ENCODE data around the gene KANSL1. TPM values are rescaled to one million over a fixed set of nuclear protein-coding genes. Genes with fewer than 3 reads are reported as not detected.

The KANSL1 gene
- total RNA-seq, 1 donor from 2014 or later: 136 TPM

DNA sequence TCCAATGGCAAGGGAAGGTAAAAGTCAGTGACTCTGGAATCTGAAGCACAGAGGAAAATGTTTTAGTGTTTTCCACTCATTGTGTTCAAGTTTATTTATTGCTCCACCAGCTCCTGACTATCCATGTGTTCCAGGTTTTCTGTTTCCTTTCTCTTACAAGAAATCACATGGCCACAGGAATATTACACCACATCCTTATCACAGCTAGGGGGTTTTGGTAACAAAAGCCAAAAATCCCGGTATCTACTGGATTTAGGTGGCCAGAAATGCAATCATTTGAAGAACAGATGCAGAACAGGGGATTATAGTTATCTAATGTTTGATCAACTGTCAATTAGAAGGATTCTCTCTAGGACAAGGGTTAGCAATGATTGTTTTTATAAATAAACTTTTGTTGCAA, 146.3 kb downstream of the KANSL1 start:
- TF ChIP-seq, protein P1, sequence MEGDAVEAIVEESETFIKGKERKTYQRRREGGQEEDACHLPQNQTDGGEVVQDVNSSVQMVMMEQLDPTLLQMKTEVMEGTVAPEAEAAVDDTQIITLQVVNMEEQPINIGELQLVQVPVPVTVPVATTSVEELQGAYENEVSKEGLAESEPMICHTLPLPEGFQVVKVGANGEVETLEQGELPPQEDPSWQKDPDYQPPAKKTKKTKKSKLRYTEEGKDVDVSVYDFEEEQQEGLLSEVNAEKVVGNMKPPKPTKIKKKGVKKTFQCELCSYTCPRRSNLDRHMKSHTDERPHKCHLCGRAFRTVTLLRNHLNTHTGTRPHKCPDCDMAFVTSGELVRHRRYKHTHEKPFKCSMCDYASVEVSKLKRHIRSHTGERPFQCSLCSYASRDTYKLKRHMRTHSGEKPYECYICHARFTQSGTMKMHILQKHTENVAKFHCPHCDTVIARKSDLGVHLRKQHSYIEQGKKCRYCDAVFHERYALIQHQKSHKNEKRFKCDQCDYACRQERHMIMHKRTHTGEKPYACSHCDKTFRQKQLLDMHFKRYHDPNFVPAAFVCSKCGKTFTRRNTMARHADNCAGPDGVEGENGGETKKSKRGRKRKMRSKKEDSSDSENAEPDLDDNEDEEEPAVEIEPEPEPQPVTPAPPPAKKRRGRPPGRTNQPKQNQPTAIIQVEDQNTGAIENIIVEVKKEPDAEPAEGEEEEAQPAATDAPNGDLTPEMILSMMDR (IDR thresholded peaks at IDR 0.05): no peak
- TF ChIP-seq EZH2 (IDR thresholded peaks at IDR 0.05) (no peak), EZH2phosphoT487 (IDR thresholded peaks at IDR 0.05) (no peak)
- H3K27ac Mint-ChIP-seq: no peak overlapping the region
- H4K20me1 ChIP-seq (ENCODE audit: low read depth): peaks cover 37% of the 10 kb centered on the region
- peaks cover 14% of the 10 kb centered on the region for H3K4me1 Mint-ChIP-seq
- no peaks in the 10 kb centered on the region for H3K9me3 ChIP-seq (ENCODE audit: low read depth)
- no peak overlapping the region for H3K27ac ChIP-seq
- no peak overlapping the region for H3K9ac ChIP-seq
- no peak overlapping the region for H3K4me2 ChIP-seq
- peaks cover 14% of the 10 kb centered on the region for H3F3A ChIP-seq (ENCODE audit: low read depth)
- no peak overlapping the region for H3K4me3 ChIP-seq
- peaks cover 12% of the 10 kb centered on the region for H3K4me1 ChIP-seq
- no peaks in the 10 kb centered on the region for H3K27me3 ChIP-seq
- H3K36me3 ChIP-seq: peaks cover 19% of the 10 kb centered on the region
- DNase-seq (ENCODE audit: low spot score): no peak
- no peak overlapping the region for H2AFZ ChIP-seq (replicated peaks)
- H3K27me3 Mint-ChIP-seq (ENCODE audit: insufficient read depth, low read depth): peaks cover 3% of the 10 kb centered on the region
- H3K9me3 Mint-ChIP-seq: no peaks in the 10 kb centered on the region
- H3K79me2 ChIP-seq (ENCODE audit: low read depth): peaks cover 23% of the 10 kb centered on the region
- peaks cover 55% of the 10 kb centered on the region for H3K36me3 Mint-ChIP-seq
- no peak overlapping the region for H3K4me3 Mint-ChIP-seq

DNA sequence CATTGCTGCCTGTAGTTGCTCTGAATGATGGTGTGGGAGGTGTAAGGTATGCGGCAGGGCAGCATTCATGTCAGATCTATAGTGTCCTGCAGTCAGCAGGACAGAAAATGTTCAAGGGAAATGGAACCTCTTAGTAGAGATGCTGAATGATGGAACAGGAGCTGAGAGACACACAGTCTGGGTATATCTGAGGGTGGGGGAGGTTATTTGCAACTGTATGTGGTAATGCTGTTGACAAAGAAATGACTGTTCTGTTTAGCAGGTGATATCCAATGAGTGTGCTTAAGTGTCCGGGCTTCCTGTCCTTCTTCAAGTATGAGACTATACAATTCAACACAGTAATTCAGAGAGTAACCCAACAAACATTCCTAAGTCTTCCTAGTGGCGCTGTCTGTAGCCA, 147.6 kb downstream of the KANSL1 start:
- Histone ChIP-seq H3K9me3 (ENCODE audit: low read depth) (no peaks in the 10 kb centered on the region), H2AFZ (replicated peaks) (no peak overlapping the region), H3K4me2 (no peak overlapping the region), H3K36me3 (peaks cover 23% of the 10 kb centered on the region), H4K20me1 (ENCODE audit: low read depth) (peaks cover 40% of the 10 kb centered on the region), H3K9ac (no peak overlapping the region), H3F3A (ENCODE audit: low read depth) (peaks cover 12% of the 10 kb centered on the region), H3K27ac (peak overlapping the region; percentile 35), H3K79me2 (ENCODE audit: low read depth) (peaks cover 25% of the 10 kb centered on the region), H3K4me1 (peaks cover 12% of the 10 kb centered on the region), H3K4me3 (no peak overlapping the region), H3K27me3 (no peaks in the 10 kb centered on the region)
- peak overlapping the region; percentile 4 for H3K27ac Mint-ChIP-seq
- TF ChIP-seq, protein P1 (IDR thresholded peaks at IDR 0.05): no peak
- TF ChIP-seq EZH2phosphoT487 (IDR thresholded peaks at IDR 0.05) (no peak), EZH2 (IDR thresholded peaks at IDR 0.05) (no peak)
- no peak for DNase-seq (ENCODE audit: low spot score)
- peaks cover 14% of the 10 kb centered on the region for H3K4me1 Mint-ChIP-seq
- H3K4me3 Mint-ChIP-seq: no peak overlapping the region
- H3K36me3 Mint-ChIP-seq: peaks cover 43% of the 10 kb centered on the region
- H3K9me3 Mint-ChIP-seq: no peaks in the 10 kb centered on the region
- peaks cover 3% of the 10 kb centered on the region for H3K27me3 Mint-ChIP-seq (ENCODE audit: insufficient read depth, low read depth)

DNA sequence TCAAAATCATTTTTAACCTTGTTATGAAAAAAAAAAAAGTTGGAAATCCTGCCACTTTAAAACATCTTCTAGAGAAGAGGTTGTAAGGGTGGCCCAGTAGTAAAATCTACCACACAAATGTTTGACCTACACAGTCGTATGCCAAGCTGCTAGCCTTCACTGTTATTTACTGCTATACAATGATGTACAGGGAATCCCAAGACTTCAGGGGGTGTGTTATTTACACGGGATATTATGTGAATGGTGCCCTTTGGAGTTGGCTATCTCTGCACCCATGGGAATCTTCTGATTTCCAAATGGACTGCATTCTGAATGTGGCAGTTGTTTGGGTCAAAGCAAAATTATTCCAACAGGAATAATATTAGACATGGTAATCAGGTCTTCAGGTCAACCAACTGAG, 148.2 kb downstream of the KANSL1 start:
- Mint-ChIP-seq H3K36me3 (peaks cover 40% of the 10 kb centered on the region), H3K4me3 (no peak overlapping the region), H3K27me3 (ENCODE audit: insufficient read depth, low read depth) (peaks cover 2% of the 10 kb centered on the region), H3K27ac (no peak overlapping the region), H3K4me1 (peaks cover 14% of the 10 kb centered on the region), H3K9me3 (no peaks in the 10 kb centered on the region)
- DNase-seq (ENCODE audit: low spot score): no peak
- Histone ChIP-seq H3K4me2 (no peak overlapping the region), H3K9me3 (ENCODE audit: low read depth) (no peaks in the 10 kb centered on the region), H3K79me2 (ENCODE audit: low read depth) (peaks cover 29% of the 10 kb centered on the region), H3K9ac (no peak overlapping the region), H4K20me1 (ENCODE audit: low read depth) (peaks cover 40% of the 10 kb centered on the region), H2AFZ (replicated peaks) (no peak overlapping the region), H3K27ac (no peak overlapping the region), H3F3A (ENCODE audit: low read depth) (peaks cover 12% of the 10 kb centered on the region), H3K36me3 (peaks cover 28% of the 10 kb centered on the region), H3K4me3 (no peak overlapping the region), H3K27me3 (no peaks in the 10 kb centered on the region), H3K4me1 (peaks cover 12% of the 10 kb centered on the region)
- no peak for TF ChIP-seq EZH2phosphoT487 (IDR thresholded peaks at IDR 0.05)
- no peak for TF ChIP-seq EZH2 (IDR thresholded peaks at IDR 0.05)
- TF ChIP-seq, protein P1 (IDR thresholded peaks at IDR 0.05): no peak
